GM19452 (cell line): ENCODE measurements around the gene CRY2.

Experiments used
- ATAC-seq: cut with Tn5 transposase; IDR thresholded peaks from one replicate; pipeline ENCODE4 v1.9.1; 2021; ENCODE audit not compliant: unreplicated experiment

CRY2 gene

DNA sequence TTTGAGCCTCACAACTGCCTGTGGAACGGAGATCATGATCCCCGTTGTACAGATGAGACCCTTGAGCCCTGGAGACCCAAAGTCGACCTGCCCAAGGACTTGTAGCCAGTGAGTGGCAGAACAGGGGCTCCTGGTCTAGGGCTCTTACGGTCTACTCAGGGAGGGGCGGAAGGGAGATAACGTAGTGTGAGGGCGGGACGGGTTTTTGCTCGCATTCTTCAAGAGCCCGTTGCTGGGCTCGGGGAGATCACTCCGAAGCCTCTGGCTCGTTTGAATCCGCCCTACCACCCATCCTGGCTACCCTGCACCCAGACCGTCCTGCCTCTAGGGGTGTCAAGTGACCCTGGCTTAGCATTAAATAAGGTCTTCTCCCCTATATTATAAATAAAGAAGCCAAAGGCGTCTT, 639 bp downstream of the CRY2 start:
- no peak for ATAC-seq

- ATAC-seq: no peak
Measured at GRCh38 chr11:45848654-45849081, 1.4 kb downstream of the CRY2 start.

GRCh38 chr11:45850446-45850845, 3.2 kb downstream of the CRY2 start:
- no peak for ATAC-seq

DNA sequence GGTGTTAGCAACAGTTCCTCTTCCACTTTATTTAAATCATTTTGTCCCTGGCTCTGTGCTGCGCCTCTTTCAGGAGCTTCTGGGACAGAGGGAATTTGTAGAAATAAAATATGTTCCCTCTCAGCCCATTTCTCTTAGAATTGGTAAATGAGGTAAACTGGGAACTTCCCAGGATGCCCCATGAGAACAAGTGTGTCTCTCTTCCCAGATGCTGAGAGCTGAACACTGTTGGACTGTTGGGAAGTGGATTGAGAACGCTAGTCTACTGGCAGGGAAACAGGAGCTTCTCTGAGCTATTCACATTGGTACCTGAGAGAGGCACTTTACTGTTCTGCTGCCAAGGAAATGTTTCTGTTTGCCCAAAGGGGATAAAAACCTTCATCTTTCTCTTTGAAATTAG, 4.0 kb downstream of the CRY2 start:
- ATAC-seq: no peak

- ATAC-seq: no peak
Measured at GRCh38 chr11:45852018-45852711, 4.9 kb downstream of the CRY2 start.

GRCh38 chr11:45852712-45853101, 5.4 kb downstream of the CRY2 start:
- no peak for ATAC-seq

DNA sequence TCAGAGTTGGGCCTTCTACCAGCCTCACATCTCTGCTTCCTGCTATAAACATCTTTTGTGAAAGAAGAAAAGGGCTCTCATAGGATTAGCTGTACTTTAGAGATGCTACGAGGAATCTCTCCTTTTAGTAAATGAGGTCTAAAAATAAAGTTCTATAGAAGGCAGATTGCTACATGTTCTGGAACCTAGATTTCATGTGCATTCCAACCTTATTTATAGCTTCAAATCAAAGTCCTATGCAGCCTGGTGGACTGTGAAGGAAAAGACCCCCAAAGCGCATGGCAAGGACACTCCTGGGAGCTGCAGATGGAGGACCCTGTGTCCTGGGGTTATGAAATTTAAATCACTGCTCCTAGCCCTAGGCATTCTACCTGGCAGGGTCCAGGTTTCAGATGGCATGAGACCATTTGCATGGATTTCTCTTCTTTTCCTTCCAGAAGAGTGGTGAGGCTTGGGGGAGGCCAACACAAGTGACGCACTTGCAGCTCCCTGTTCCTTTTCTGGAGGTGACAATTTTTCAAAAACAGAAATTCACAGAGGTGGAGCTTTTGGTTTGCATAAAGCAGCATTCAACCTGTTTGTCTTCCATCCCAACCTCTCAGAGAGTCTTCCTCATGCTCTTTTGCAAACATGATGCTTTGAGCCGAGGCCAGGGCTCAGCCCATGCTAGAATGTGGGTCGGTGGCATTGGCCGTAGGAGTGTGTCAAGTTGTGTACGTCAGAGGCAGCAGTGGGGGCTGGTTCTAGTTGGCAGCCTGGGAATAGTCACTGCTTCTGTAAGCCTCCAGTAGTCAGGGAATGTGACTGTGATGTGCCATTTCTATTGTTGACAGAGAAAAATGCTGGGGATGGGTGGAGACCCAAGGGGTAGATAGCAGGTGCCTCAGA, 6.3 kb downstream of the CRY2 start:
- no peak for ATAC-seq

- no peak for ATAC-seq
Measured at GRCh38 chr11:45855308-45855707, 8.0 kb downstream of the CRY2 start.

DNA sequence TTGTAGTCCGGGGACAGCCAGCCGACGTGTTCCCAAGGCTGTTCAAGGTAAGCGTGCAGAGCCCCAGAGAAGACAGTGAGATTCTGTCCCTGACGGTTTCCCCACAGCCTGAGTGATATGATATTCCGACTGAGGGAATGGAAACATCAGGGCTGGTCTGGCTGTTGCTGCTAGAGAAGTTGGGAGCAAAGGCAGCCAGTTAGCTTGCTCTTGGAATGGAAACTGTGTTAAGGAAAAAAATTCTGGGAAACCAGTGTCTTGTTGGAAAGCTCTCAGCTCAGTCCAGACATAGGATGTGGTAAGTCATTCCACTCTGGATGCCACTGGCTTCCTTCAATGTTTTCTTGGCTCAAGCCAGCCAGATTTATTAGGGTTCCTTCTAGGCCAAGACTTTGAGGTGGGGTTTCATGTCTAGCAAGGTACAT, 8.8 kb downstream of the CRY2 start:
- no peak for ATAC-seq

GRCh38 chr11:45857961-45858474, 10.7 kb downstream of the CRY2 start:
- no peak for ATAC-seq

DNA sequence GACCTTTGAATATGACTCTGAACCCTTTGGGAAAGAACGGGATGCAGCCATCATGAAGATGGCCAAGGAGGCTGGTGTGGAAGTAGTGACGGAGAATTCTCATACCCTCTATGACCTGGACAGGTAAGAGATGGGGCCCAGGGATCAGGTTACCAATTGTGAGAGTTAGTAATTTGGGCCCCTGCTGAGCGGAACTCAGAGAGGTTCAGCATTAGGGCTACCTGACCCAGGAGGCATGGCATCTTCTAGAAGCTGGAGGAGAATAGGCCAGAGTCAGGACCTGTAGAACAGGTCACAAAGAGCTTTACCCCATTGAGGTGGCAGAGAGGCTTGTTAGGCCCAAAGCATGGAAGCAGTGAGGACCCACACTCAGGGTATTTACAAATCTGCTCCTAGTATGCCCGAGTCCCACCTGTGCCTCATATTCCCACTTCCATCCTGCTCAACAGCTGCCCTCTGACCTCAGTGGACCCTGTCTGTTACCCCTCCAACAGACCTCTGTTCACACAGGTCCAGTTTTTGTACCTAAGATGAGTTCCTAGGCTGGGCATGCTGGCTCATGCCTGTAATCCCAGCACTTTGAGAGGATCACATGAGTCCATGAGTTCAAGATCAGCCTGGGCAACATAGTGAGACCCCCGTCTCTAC, 11.6 kb downstream of the CRY2 start:
- ATAC-seq: no peak

- no peak for ATAC-seq
Measured at GRCh38 chr11:45859661-45860140, 12.4 kb downstream of the CRY2 start.

GRCh38 chr11:45860348-45860747, 13.1 kb downstream of the CRY2 start:
- ATAC-seq: no peak

- no peak for ATAC-seq
Measured at GRCh38 chr11:45860764-45861510, 13.7 kb downstream of the CRY2 start.

DNA sequence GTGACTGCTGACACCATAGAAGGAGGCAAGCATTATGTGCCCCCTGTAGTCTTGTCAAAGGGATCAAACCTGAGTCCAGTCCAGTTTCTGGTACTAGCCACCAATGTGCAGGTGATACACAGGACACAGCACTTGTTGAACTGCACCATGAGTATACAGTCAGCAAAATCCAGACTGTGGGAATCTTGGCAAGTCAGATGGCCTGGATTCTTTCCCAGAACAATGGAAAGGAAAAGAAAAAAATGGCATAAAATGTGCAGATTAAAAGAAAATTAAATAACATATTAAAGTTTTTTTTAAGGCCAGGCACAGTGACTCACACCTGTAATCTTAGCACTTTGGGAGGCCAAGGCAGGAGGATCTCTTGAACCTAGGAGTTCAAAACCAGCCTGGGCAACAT, 16.8 kb downstream of the CRY2 start:
- no peak for ATAC-seq

DNA sequence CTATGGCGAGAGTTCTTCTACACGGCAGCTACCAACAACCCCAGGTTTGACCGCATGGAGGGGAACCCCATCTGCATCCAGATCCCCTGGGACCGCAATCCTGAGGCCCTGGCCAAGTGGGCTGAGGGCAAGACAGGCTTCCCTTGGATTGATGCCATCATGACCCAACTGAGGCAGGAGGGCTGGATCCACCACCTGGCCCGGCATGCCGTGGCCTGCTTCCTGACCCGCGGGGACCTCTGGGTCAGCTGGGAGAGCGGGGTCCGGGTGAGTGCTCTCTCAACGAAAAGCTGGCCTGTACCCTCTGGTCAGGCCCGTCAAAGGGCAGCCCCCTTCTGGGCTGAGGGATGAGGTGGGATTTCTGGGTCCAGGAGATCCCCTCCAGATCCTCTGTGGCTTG, 22.3 kb downstream of the CRY2 start:
- no peak for ATAC-seq

- ATAC-seq: no peak
Measured at GRCh38 chr11:45870706-45871105, 23.4 kb downstream of the CRY2 start.

- no peak for ATAC-seq
Measured at GRCh38 chr11:45871638-45872037, 24.4 kb downstream of the CRY2 start.

GRCh38 chr11:45872651-45873356, 25.5 kb downstream of the CRY2 start:
- no peak for ATAC-seq

GRCh38 chr11:45876401-45876800, 29.1 kb downstream of the CRY2 start:
- no peak for ATAC-seq
